GM12878 (cell line): ENCODE data around the gene LOXL3. TPM values are rescaled to one million over a fixed set of nuclear protein-coding genes. Genes with fewer than 3 reads are reported as not detected.

Source experiments
- ATAC-seq: fragments of 200-7000 bp; cut with Tn5 transposase; 3 replicates; pipeline ENCODE4 v1.9.1; 2020; ENCODE audit warnings: mild to moderate bottlenecking, moderate library complexity
- BruUV-seq: library from RNA; stranded (reverse); fragments of 400-500 nt; replicated peaks from 2 replicates; lab custom pipeline; 2021; lab: Mats Ljungman, UMichigan
- CTCF ChIA-PET: fragments of 300-600 bp; sonication (Branson Sonifier 250); formaldehyde crosslinking; extraction: SDS; loops from one replicate; lab custom pipeline; 2021; ENCODE audit warnings: inconsistent platforms; lab: Yijun Ruan, JAX
- POLR2A ChIA-PET: fragments of 350-600 bp; formaldehyde crosslinking; extraction: SDS; loops from one replicate; lab custom pipeline; 2021; ENCODE audit warnings: inconsistent platforms; lab: Charles Lee
- RAD21 ChIA-PET: fragments of 300-600 bp; sonication (Branson Sonifier 250); formaldehyde crosslinking; loops from one replicate; lab custom pipeline; 2023; ENCODE audit warnings: antibody characterized with exemption; ENCODE audit not compliant: unreplicated experiment; lab: Charles Lee
- SMC1A ChIA-PET: fragments of 300-600 bp; sonication (Branson Sonifier 250); formaldehyde crosslinking; loops from one replicate; lab custom pipeline; 2023; ENCODE audit not compliant: unreplicated experiment, uncharacterized antibody; lab: Charles Lee
- DNase-seq: peaks from one replicate; pipeline ENCODE4 v3.0.0-alpha.2; 2011; ENCODE audit warnings: low read depth, low spot score
- FAIRE-seq: peaks from 3 replicates; lab custom pipeline; 2011; peaks lifted over from hg19 to GRCh38; lab: Jason Lieb, UNC
- H2AFZ ChIP-seq: 2 replicates; pipeline ENCODE4 v1.6.0; 2011; ENCODE audit warnings: low read depth, low read length, control low read depth; ENCODE audit not compliant: control insufficient read depth
- H3K27ac ChIP-seq: 2 replicates; pipeline ENCODE4 v1.5.1; 2011; ENCODE audit warnings: control low read depth; ENCODE audit not compliant: control insufficient read depth, insufficient read depth
- H3K27me3 ChIP-seq, 2 experiments: replicated peaks in 1 of 2; 2 replicates each; pipeline versions ENCODE4 v1.6.0 to v1.6.1; 2011; ENCODE audit warnings: low read length in 1 of 2; ENCODE audit not compliant: control insufficient read depth in 2 of 2, insufficient read depth in 2 of 2
- H3K36me3 ChIP-seq, 2 experiments: 2 replicates each; pipeline ENCODE4 v1.5.1; 2011; ENCODE audit warnings: low read length in 1 of 2; ENCODE audit not compliant: control insufficient read depth in 2 of 2, insufficient read depth in 2 of 2
- H3K4me1 ChIP-seq: 2 replicates; pipeline ENCODE4 v1.6.1; 2011; ENCODE audit warnings: mild to moderate bottlenecking, low read length, moderate library complexity, mixed read lengths; ENCODE audit not compliant: control insufficient read depth, insufficient read depth
- H3K4me2 ChIP-seq: 2 replicates; pipeline ENCODE4 v1.6.0; 2011; ENCODE audit warnings: control low read depth; ENCODE audit not compliant: control insufficient read depth, insufficient read depth
- H3K4me3 ChIP-seq: fragments of 200-600 bp; sonication (generic); 2 replicates; pipeline ENCODE4 v1.5.1; 2016
- H3K79me2 ChIP-seq: 2 replicates; pipeline ENCODE4 v1.6.0; 2011; ENCODE audit warnings: low read length; ENCODE audit not compliant: control insufficient read depth, insufficient read depth
- H3K9ac ChIP-seq: 2 replicates; pipeline ENCODE4 v1.8.0; 2011; ENCODE audit warnings: low read length, control low read depth, mixed read lengths; ENCODE audit not compliant: control insufficient read depth, insufficient read depth
- H3K9me3 ChIP-seq: replicated peaks from 3 replicates; pipeline ENCODE4 v1.5.1; 2011; ENCODE audit warnings: mild to moderate bottlenecking, low read length; ENCODE audit not compliant: control insufficient read depth, insufficient read depth
- H4K20me1 ChIP-seq: 2 replicates; pipeline ENCODE4 v1.6.0; 2011; ENCODE audit not compliant: control insufficient read depth, insufficient read depth
- CBX3 ChIP-seq: fragments of 200-600 bp; sonication (generic); IDR thresholded peaks from 2 replicates; pipeline ENCODE4 v1.6.1; 2016; ENCODE audit warnings: low read depth, borderline replicate concordance
- CHD1 ChIP-seq: IDR thresholded peaks from 2 replicates; pipeline ENCODE4 v1.6.1; 2012; ENCODE audit warnings: low read depth, low read length, improper control_type of control experiment
- EZH2 ChIP-seq: IDR thresholded peaks from 2 replicates; pipeline ENCODE4 v1.6.1; 2012; ENCODE audit warnings: low read depth, mild to moderate bottlenecking, control low read depth, inconsistent platforms, low read length, borderline replicate concordance; ENCODE audit not compliant: control insufficient read depth
- FOXM1 ChIP-seq: IDR thresholded peaks from 2 replicates; pipeline ENCODE4 v1.6.1; 2012; ENCODE audit warnings: low read depth, mild to moderate bottlenecking, inconsistent platforms, low read length, moderate library complexity
- HSF1 ChIP-seq: fragments of 150-350 bp; IDR thresholded peaks from 2 replicates; pipeline ENCODE4 v1.6.1; 2014; ENCODE audit warnings: mild to moderate bottlenecking, low read depth, low read length
- IKZF1 ChIP-seq: fragments of 450-650 bp; conservative IDR thresholded peaks from 2 replicates; pipeline ENCODE4 v1.6.1; 2017; ENCODE audit warnings: antibody characterized with exemption, mild to moderate bottlenecking
- IRF4 ChIP-seq: IDR thresholded peaks from 2 replicates; pipeline ENCODE4 v1.6.1; 2011; ENCODE audit warnings: low read depth, low read length
- JUNB ChIP-seq: IDR thresholded peaks from 2 replicates; pipeline ENCODE4 v1.6.1; 2016; ENCODE audit warnings: antibody characterized with exemption, mild to moderate bottlenecking
- MYB ChIP-seq: fragments of 150-350 bp; IDR thresholded peaks from 2 replicates; pipeline ENCODE4 v1.6.1; 2014; ENCODE audit warnings: mild to moderate bottlenecking, low read depth, low read length, borderline replicate concordance
- NRF1 ChIP-seq: conservative IDR thresholded peaks from 2 replicates; pipeline ENCODE4 v1.6.1; 2011; ENCODE audit warnings: mild to moderate bottlenecking, low read depth, low read length, improper control_type of control experiment
- RFX5 ChIP-seq: IDR thresholded peaks from 2 replicates; pipeline ENCODE4 v1.6.1; 2011; ENCODE audit warnings: low read depth, low read length, improper control_type of control experiment
- SIN3A ChIP-seq: IDR thresholded peaks from 2 replicates; pipeline ENCODE4 v1.6.1; 2012; ENCODE audit warnings: low read depth, low read length, improper control_type of control experiment
- SMAD5 ChIP-seq: IDR thresholded peaks from 2 replicates; pipeline ENCODE4 v1.6.1; 2016; ENCODE audit warnings: antibody characterized with exemption, low read depth
- TBL1XR1 ChIP-seq: IDR thresholded peaks from 2 replicates; pipeline ENCODE4 v1.6.1; 2012; ENCODE audit warnings: low read depth, low read length, improper control_type of control experiment
- YY1 ChIP-seq: IDR thresholded peaks from 2 replicates; pipeline ENCODE4 v1.6.1; 2011; ENCODE audit warnings: low read depth, mild to moderate bottlenecking, low read length
- ZNF24 ChIP-seq: fragments of 450-650 bp; IDR thresholded peaks from 2 replicates; pipeline ENCODE4 v1.6.1; 2017; ENCODE audit warnings: antibody characterized with exemption, mild to moderate bottlenecking
- ZSCAN29 ChIP-seq: fragments of 450-650 bp; IDR thresholded peaks from 2 replicates; pipeline ENCODE4 v1.6.1; 2017; ENCODE audit warnings: mild to moderate bottlenecking, moderate library complexity
- WGBS: methylation state at CpG from one replicate; pipeline ENCODE4 v1.1.6; 2016; ENCODE audit warnings: low lambda C conversion rate; ENCODE audit not compliant: insufficient replicate concordance, insufficient coverage; ENCODE audit errors: missing lambda C conversion rate; 5-methylcytosine and 5-hydroxymethylcytosine counted together
- in situ Hi-C: fragments of 300-500 bp; cut with MboI; formaldehyde crosslinking; loops from 9 replicates; pipeline ENCODE4 v1.14.3; 2018; ENCODE audit warnings: mixed read lengths
- intact Hi-C: fragments of 100-400 bp; cut with micrococcal nuclease; formaldehyde crosslinking; loops from one replicate; pipeline ENCODE4 v1.14.2; 2022; ENCODE audit not compliant: unreplicated experiment
- polyA plus RNA-seq, 11 experiments: library from polyadenylated mRNA; depleted of rRNA in 4 of 11; unstranded in 6 of 11; stranded (reverse) in 5 of 11; fragments of >200 nt; fragmentation: Nextera tagmentation in 4 of 11; fragmentation: Illumina TruSeq in 1 of 11; extraction: Ambion mirVana in 4 of 11; extraction: Trizol in 1 of 11; gene quantifications; 1 replicate in 1 of 11; 2 replicates in 10 of 11; pipeline versions ENCODE4 v1.2.1 to v1.2.3, GENCODE V29; 2011 to 2016; ENCODE audit warnings: inconsistent platforms in 2 of 11, missing spikeins in 2 of 11, low read depth in 1 of 11
- total RNA-seq, 4 experiments: library from RNA; depleted of rRNA in 3 of 4; stranded (reverse); fragments of >200 nt in 3 of 4; fragmentation: Illumina TruSeq in 1 of 4; extraction: Trizol in 1 of 4; gene quantifications; 2 replicates each; pipeline versions ENCODE4 v1.2.1 to v1.2.3, GENCODE V29; 2013 to 2021
- TF ChIP-seq, protein P1 (sequence below): IDR thresholded peaks from 2 replicates; pipeline ENCODE4 v1.6.1; 2011; ENCODE audit warnings: low read depth, mild to moderate bottlenecking, low read length, moderate library complexity, borderline replicate concordance; ENCODE audit errors: extremely low read depth
- TF ChIP-seq, protein P2 (sequence below): fragments of 450-650 bp; IDR thresholded peaks from 2 replicates; pipeline ENCODE4 v1.6.1; 2014; ENCODE audit warnings: mild to moderate bottlenecking

The LOXL3 gene
- total and polyA plus RNA-seq, 10 of the 15 experiments (the other 5 are each of a cell fraction or from before 2014, with no cell fraction given) = 6.2 to 40.9 (median 23.3) TPM

- Histone ChIP-seq H3K27ac (no peak overlapping the region), H3K4me2 (no peak overlapping the region), H4K20me1 (no peaks in the 10 kb centered on the region), H3K27me3 (no peaks in the 10 kb centered on the region; a peak in 1 of 4 replicates), H3K4me3 (no peak overlapping the region), H3K79me2 (no peaks in the 10 kb centered on the region), H3K9ac (no peak overlapping the region), H3K4me1 (no peaks in the 10 kb centered on the region), H2AFZ (no peak overlapping the region), H3K9me3 (no peaks in the 10 kb centered on the region), H3K36me3 (no peaks in the 10 kb centered on the region)
- BruUV-seq = no TSS peak
- RAD21 ChIA-PET = no interaction called here
- SMC1A ChIA-PET = interaction anchor here (0.6 to 6.7 kb wide), 4 partner anchors 7 to 164 kb away, joined by 3 to 44 read pairs (median 4); no protein-coding TSS in a partner anchor
- ATAC-seq (no peak), DNase-seq (no peak), FAIRE-seq (no peak)
- in situ Hi-C loops (loop anchor here (10.0 kb wide), 1 partner anchor 352 kb away; no protein-coding TSS in a partner anchor), intact Hi-C loops (no loop called here)
- POLR2A ChIA-PET = no interaction called here
- no peak for TF ChIP-seq CHD1
- TF ChIP-seq YY1 = no peak
- TF ChIP-seq TBL1XR1 = no peak
- TF ChIP-seq, protein P1, sequence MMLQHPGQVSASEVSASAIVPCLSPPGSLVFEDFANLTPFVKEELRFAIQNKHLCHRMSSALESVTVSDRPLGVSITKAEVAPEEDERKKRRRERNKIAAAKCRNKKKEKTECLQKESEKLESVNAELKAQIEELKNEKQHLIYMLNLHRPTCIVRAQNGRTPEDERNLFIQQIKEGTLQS = no peak
- no peak for TF ChIP-seq MYB
- no peak for TF ChIP-seq HSF1
- TF ChIP-seq IKZF1 = no peak
- no peak for TF ChIP-seq SMAD5
- TF ChIP-seq, protein P2, sequence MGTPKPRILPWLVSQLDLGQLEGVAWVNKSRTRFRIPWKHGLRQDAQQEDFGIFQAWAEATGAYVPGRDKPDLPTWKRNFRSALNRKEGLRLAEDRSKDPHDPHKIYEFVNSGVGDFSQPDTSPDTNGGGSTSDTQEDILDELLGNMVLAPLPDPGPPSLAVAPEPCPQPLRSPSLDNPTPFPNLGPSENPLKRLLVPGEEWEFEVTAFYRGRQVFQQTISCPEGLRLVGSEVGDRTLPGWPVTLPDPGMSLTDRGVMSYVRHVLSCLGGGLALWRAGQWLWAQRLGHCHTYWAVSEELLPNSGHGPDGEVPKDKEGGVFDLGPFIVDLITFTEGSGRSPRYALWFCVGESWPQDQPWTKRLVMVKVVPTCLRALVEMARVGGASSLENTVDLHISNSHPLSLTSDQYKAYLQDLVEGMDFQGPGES = no peak
- no peak for TF ChIP-seq ZSCAN29
- no peak for TF ChIP-seq RFX5
- no peak for TF ChIP-seq EZH2
- no peak for TF ChIP-seq FOXM1
- no peak for TF ChIP-seq JUNB
- TF ChIP-seq SIN3A = no peak
- no peak for TF ChIP-seq ZNF24
- TF ChIP-seq CBX3 = no peak
- TF ChIP-seq IRF4 = no peak
- no peak for TF ChIP-seq NRF1
- 25% methylated on average over 1 of the region's 1 CpG for WGBS
- CTCF ChIA-PET = interaction anchor here (7.6 kb wide), 1 partner anchor 8 kb away, joined by 74 read pairs; no protein-coding TSS in a partner anchor
These were observed 42.8 kb upstream of the LOXL3 start for GRCh38 chr2:74596584-74596983.
